Skin of body (tissue), 2 donors: Measurements from ENCODE around the gene TPX2. TPM values are rescaled to one million over a fixed set of nuclear protein-coding genes. Genes with fewer than 3 reads are reported as not detected.
"Not testable (repeated sequence)": the region's sequence is repeated elsewhere in the genome, so short reads cannot be mapped to it uniquely, and the experiment has no call there.

Experiments
- DNase-seq: peaks from one replicate; lab custom pipeline; 2025; lab: John Stamatoyannopoulos, UW
- total RNA-seq: library from RNA; depleted of rRNA; stranded (reverse); fragments of >200 nt; gene quantifications from one replicate; pipeline ENCODE4 v1.2.3, GENCODE V29; 2014

Gene TPX2
- total RNA-seq, 1 donor from 2014 or later = 14.8 TPM

GRCh38 chr20:31811796-31812728, 73.0 kb downstream of the TPX2 start:
- peak; percentile 18 for DNase-seq

GRCh38 chr20:31813611-31814010, 74.5 kb downstream of the TPX2 start:
- DNase-seq = no peak

GRCh38 chr20:31814142-31814541, 75.1 kb downstream of the TPX2 start:
- DNase-seq = not testable (repeated sequence)

GRCh38 chr20:31815408-31816188, 76.5 kb downstream of the TPX2 start:
- DNase-seq = no peak

GRCh38 chr20:31816221-31816620, 77.1 kb downstream of the TPX2 start:
- DNase-seq = no peak

- DNase-seq = no peak
Observed at GRCh38 chr20:31817461-31817860, 78.4 kb downstream of the TPX2 start.

GRCh38 chr20:31818376-31818908, 79.4 kb downstream of the TPX2 start:
- DNase-seq = no peak

GRCh38 chr20:31819083-31819784, 80.1 kb downstream of the TPX2 start, which contains the start of gene MYLK2:
TSS of gene MYLK2 (plus strand) at chr20:31819356. CDS start at chr20:31819581, 225 bp downstream.
- DNase-seq = no peak

- no peak for DNase-seq
Observed at GRCh38 chr20:31820228-31820627, 81.1 kb downstream of the TPX2 start.

- DNase-seq = no peak
Observed at GRCh38 chr20:31821427-31821826, 82.3 kb downstream of the TPX2 start.

GRCh38 chr20:31822421-31823330, 83.6 kb downstream of the TPX2 start:
- DNase-seq = peak; percentile 58

GRCh38 chr20:31823360-31824124, 84.5 kb downstream of the TPX2 start:
- DNase-seq = no peak

- no peak for DNase-seq
Observed at GRCh38 chr20:31824125-31824485, 85.0 kb downstream of the TPX2 start.

- DNase-seq = no peak
Observed at GRCh38 chr20:31824554-31825313, 85.6 kb downstream of the TPX2 start.

- no peak for DNase-seq
Observed at GRCh38 chr20:31826074-31826473, 87.0 kb downstream of the TPX2 start.

GRCh38 chr20:31827059-31827458, 88.0 kb downstream of the TPX2 start:
- DNase-seq = no peak

GRCh38 chr20:31828016-31828415, 88.9 kb downstream of the TPX2 start:
- not testable (repeated sequence) for DNase-seq

GRCh38 chr20:31829731-31830130, 90.6 kb downstream of the TPX2 start:
- DNase-seq = no peak
